ENCODE results near the gene SEMA4D.

DNA sequence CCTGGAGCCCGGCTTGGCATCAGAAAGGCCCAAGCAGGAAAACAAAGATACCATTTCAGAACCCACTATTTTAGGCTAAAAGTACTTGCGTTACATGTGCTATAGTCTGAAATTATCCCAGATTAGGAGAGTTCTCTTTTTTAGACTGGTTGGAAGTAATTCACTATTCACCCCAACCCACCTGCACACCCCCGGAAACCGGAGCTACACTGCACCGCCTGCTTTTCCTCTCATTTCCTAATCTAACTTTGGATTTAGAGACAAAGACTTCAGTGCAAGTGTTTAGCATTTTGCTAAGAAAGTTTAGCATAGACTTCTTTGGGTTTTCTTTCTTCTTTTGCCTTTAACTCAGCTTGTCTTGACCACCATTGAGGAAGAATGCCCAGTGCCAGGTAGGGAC is 100.4 kb downstream of the SEMA4D start:
- TF ChIP-seq, protein P1, sequence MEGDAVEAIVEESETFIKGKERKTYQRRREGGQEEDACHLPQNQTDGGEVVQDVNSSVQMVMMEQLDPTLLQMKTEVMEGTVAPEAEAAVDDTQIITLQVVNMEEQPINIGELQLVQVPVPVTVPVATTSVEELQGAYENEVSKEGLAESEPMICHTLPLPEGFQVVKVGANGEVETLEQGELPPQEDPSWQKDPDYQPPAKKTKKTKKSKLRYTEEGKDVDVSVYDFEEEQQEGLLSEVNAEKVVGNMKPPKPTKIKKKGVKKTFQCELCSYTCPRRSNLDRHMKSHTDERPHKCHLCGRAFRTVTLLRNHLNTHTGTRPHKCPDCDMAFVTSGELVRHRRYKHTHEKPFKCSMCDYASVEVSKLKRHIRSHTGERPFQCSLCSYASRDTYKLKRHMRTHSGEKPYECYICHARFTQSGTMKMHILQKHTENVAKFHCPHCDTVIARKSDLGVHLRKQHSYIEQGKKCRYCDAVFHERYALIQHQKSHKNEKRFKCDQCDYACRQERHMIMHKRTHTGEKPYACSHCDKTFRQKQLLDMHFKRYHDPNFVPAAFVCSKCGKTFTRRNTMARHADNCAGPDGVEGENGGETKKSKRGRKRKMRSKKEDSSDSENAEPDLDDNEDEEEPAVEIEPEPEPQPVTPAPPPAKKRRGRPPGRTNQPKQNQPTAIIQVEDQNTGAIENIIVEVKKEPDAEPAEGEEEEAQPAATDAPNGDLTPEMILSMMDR (IDR thresholded peaks at IDR 0.05), result no peak
- no peak for TF ChIP-seq POLR2A (IDR thresholded peaks at IDR 0.05)

All from adrenal gland (tissue), 5 donors.